ENCODE measurements around the gene CRYBB1. TPM values are rescaled to one million over a fixed set of nuclear protein-coding genes. Genes with fewer than 3 reads are reported as not detected.

Gene CRYBB1
- total RNA-seq, 3 donors from 2014 or later, result 2.6 TPM; not detected in 2

GRCh38 chr22:26660961-26661578 is 43.2 kb upstream of the CRYBB1 start:
- no peaks in the 10 kb centered on the region for H3K36me3 ChIP-seq
- peaks cover 0 to 3% of the 10 kb centered on the region in 2 donors for H3K4me1 ChIP-seq
- no peak for DNase-seq (ENCODE audit: low spot score in 2 of 2)
- H3K27ac ChIP-seq, result no peak overlapping the region
- TF ChIP-seq POLR2A (IDR thresholded peaks at IDR 0.05) (no peak), CTCF (IDR thresholded peaks at IDR 0.05) (no peak), POLR2AphosphoS5 (IDR thresholded peaks at IDR 0.05) (no peak)
- peaks cover 2 to 37% of the 10 kb centered on the region in 2 donors for H3K27me3 ChIP-seq
- intact Hi-C loops (cut with DNase I; ENCODE audit: low total_unique reads), result no loop called here
- H3K9me3 ChIP-seq, result no peaks in the 10 kb centered on the region
- no peak overlapping the region for H3K4me3 ChIP-seq

GRCh38 chr22:26660356-26660755 is 42.5 kb upstream of the CRYBB1 start:
- no peak for DNase-seq (ENCODE audit: low spot score in 2 of 2)
- TF ChIP-seq CTCF (IDR thresholded peaks at IDR 0.05), result no peak
- no peak for TF ChIP-seq POLR2A (IDR thresholded peaks at IDR 0.05)
- no peak for TF ChIP-seq POLR2AphosphoS5 (IDR thresholded peaks at IDR 0.05)
- no peaks in the 10 kb centered on the region for H3K36me3 ChIP-seq
- H3K4me3 ChIP-seq, result no peak overlapping the region
- H3K9me3 ChIP-seq, result no peaks in the 10 kb centered on the region
- peaks cover 0 to 3% of the 10 kb centered on the region in 2 donors for H3K4me1 ChIP-seq
- H3K27ac ChIP-seq, result no peak overlapping the region
- H3K27me3 ChIP-seq, result peaks cover 2 to 37% of the 10 kb centered on the region in 2 donors
- intact Hi-C loops (cut with DNase I; ENCODE audit: low total_unique reads), result no loop called here

GRCh38 chr22:26658671-26659478 is 41.0 kb upstream of the CRYBB1 start:
- peak in 1 of 2 donors; percentile 26 for DNase-seq (ENCODE audit: low spot score in 2 of 2)
- H3K36me3 ChIP-seq, result no peaks in the 10 kb centered on the region
- H3K4me3 ChIP-seq, result peak overlapping the region; percentile 18 to 57 (median 30)
- H3K9me3 ChIP-seq, result no peaks in the 10 kb centered on the region
- H3K4me1 ChIP-seq, result peaks cover 0 to 3% of the 10 kb centered on the region in 2 donors
- intact Hi-C loops (cut with DNase I; ENCODE audit: low total_unique reads), result no loop called here
- H3K27ac ChIP-seq, result no peak overlapping the region
- no peak for TF ChIP-seq CTCF (IDR thresholded peaks at IDR 0.05)
- no peak for TF ChIP-seq POLR2AphosphoS5 (IDR thresholded peaks at IDR 0.05)
- no peak for TF ChIP-seq POLR2A (IDR thresholded peaks at IDR 0.05)
- H3K27me3 ChIP-seq, result peaks cover 2 to 37% of the 10 kb centered on the region in 2 donors

- H3K27me3 ChIP-seq, result peaks cover 2 to 35% of the 10 kb centered on the region in 2 donors
These were observed 40.3 kb upstream of the CRYBB1 start for GRCh38 chr22:26658161-26658560.

More at GRCh38 chr22:26658161-26658560, 40.3 kb upstream of the CRYBB1 start:
- H3K4me3 ChIP-seq, result peak overlapping the region in 2 of 3 donors; percentile 30 to 57
- DNase-seq (ENCODE audit: low spot score in 2 of 2), result no peak
- peaks cover 0 to 3% of the 10 kb centered on the region in 2 donors for H3K4me1 ChIP-seq
- H3K36me3 ChIP-seq, result no peaks in the 10 kb centered on the region
- intact Hi-C loops (cut with DNase I; ENCODE audit: low total_unique reads), result no loop called here
- no peak overlapping the region for H3K27ac ChIP-seq
- no peak for TF ChIP-seq POLR2A (IDR thresholded peaks at IDR 0.05)
- no peak for TF ChIP-seq CTCF (IDR thresholded peaks at IDR 0.05)
- no peak for TF ChIP-seq POLR2AphosphoS5 (IDR thresholded peaks at IDR 0.05)
- H3K9me3 ChIP-seq, result no peaks in the 10 kb centered on the region

Data from breast epithelium (tissue), 4 donors.